Breast epithelium (tissue), 3 donors: ENCODE data around the gene RFX4.

Experiments
- CTCF ChIP-seq, 3 donors: fragments of 450-650 bp; IDR thresholded peaks; one replicate each; pipeline ENCODE4 v1.5.1; 2016 to 2017; ENCODE audit warnings: antibody characterized with exemption in 3 of 3, mild to moderate bottlenecking in 3 of 3, moderate library complexity in 3 of 3
- POLR2A ChIP-seq: fragments of 450-650 bp; IDR thresholded peaks from one replicate; pipeline ENCODE4 v1.6.1; 2016; ENCODE audit warnings: antibody characterized with exemption, mild to moderate bottlenecking, moderate library complexity
- POLR2AphosphoS5 ChIP-seq, 3 donors: sonication (generic); formaldehyde crosslinking; IDR thresholded peaks; one replicate each; pipeline ENCODE4 v1.6.1; 2017; ENCODE audit warnings: antibody characterized with exemption in 3 of 3

- TF ChIP-seq POLR2A (no peak), CTCF (IDR thresholded peaks at IDR 0.05) (no peak), POLR2AphosphoS5 (IDR thresholded peaks at IDR 0.05) (no peak)
Observed at GRCh38 chr12:106644335-106645073, 61.7 kb downstream of the RFX4 start.
